Stimulated activated CD8-positive, alpha-beta memory T cell treated with anti-CD3 and anti-CD28 coated beads, Interleukin-15, amount 100 ng/mL, for 1 hour (primary cell): ENCODE measurements around the gene SNAP29.
A peak's percentile ranks its signal among the peaks of the same experiment; 100 is the strongest.
"Not testable (repeated sequence)": the region's sequence is repeated elsewhere in the genome, so short reads cannot be mapped to it uniquely, and the experiment has no call there.

Experiments used
- DNase-seq: peaks from one replicate; pipeline ENCODE4 v3.0.0-alpha.2; 2020; ENCODE audit warnings: low read depth

SNAP29 gene

DNA sequence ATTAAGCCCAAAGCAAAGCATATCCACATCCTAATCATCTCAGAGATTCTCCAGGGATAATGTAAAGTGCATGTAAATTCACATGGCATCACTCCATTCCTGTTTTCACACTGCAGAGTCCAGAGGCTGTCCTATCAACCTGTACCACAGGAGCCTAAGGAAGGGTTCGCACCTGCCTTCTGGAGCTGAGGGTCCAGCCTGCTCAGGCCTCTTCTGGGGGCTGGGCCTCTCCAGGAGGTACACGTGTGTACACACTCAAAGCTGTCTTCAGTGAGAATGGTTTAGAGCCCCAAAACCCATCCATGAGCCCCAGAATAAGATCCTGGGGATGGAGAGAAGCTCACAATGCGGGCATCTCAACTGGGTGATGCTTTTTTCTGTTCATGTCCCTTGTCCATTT is 24.1 kb upstream of the SNAP29 start:
- DNase-seq: no peak

DNA sequence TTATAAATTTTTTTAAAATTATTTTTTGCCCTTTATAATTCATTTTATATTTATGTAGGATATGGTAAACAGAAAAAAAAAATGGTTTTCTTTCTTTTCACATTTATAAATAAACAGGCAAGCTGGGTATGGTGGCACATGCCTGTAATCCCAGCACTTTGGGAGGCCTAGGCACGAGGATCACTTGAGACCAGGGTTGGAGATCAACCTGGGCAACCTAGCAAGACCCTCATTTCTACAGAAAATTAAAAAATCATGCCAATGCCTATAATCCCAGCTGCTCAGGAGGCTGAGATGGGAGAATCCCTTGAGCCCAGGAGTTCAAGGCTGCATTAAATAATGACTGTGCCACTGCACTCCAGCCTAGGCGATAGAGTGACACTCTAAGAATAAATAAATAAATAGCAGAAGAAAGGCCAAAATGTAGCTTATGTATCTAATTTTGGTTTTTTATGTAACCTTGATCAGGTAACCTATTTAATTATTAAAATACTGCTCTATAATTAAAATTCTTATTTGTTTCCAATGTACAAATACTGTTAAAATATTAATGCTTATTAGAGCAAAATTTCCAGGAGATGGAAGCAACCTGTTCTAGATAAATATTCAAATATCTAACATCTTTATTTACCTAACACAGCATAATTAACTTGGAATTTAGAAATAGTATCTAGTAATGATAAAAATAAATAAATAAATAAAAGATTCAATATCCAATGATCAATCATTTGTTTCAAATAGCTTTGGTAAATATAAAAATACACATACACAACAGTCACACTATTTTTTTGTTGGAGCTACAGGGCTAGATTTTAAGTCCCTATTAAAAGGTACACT is 21.6 kb upstream of the SNAP29 start:
- DNase-seq: no peak

DNA sequence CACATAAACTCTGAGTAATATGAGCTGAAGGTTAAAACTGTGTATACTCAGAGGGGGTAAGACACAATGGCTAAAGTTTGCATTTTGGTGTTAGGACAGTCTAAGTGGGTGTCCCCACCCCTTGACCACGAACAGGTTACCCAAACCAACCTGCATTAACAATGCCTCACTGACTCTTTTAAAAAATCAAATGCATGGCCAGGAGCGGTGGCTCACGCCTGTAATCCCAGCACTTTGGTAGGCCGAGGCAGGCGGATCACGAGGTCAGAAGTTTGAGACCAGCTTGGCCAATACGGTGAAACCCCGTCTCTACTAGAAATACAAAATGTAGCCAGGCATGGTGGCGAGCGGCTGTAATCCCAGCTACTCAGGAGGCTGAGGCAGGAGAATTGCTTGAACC is 19.5 kb upstream of the SNAP29 start:
- not testable (repeated sequence) for DNase-seq

DNA sequence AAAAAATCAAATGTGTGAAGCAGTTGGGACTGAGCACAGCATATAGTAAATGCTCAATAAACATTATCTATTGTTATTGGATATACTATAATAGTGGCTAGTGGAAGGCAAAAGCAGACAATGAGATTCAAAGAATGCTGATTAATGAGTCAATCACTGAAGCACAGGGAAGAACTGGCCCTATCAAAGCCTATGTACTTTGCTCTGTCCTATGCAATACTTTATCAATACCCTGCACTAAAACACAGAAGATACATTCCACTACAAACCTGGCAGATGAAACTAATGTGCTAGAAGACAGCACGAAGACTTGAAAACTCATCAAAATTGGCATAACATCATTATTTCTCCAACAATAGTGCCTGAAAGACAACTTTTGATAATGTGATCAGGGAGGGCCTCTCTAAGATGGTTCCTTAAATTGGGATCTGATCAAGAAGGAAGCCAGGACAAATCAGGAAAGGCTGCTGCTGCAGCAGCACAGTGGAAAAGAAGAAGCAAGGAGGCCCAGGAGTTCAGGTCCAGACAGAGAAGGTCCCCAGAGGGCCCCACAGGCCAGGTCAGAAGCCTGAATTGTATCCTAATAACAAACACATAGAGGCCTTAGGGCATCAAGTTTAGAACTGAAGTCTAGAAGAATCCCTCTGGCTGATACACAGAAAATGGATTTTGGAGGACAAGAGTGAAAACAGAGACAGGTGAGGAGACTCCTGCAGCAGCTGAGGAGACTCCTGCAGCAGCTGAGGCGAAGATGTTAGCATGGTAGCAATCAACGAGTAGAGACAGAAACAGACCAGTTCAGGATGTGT is 18.8 kb upstream of the SNAP29 start:
- DNase-seq: no peak

DNA sequence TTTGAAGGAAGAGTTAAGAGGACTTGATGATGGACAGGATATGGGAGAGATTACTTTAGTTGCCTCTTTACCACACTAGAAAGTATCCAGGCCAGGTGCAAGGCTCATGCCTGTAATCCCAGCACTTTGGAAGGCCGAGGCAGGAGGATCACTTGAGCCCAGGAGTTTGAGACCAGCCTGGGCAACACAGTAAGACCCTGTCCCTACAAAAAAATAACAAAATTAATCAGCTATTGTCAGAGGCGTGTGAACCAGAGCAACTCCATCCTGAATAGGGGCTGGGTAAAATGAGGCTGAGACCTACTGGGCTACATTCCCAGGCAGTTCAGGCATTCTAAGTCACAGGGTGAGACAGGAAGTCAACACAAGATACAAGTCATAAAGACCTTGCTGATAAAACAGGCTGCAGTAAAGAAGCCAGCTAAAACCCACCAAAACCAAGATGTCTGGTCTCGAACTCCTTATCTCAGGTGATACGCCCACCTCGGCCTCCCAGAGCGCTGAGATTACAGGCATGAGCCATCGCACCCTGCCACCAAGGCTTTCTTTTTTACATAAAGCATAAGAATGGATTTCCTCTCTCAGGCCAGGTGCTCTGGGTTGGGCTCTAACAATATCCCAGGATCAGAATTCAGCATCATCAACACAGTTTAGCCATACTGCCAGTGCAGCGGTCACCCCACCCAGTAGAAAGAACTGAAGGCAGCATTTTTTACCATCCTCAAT is 18.0 kb upstream of the SNAP29 start:
- DNase-seq: no peak

DNA sequence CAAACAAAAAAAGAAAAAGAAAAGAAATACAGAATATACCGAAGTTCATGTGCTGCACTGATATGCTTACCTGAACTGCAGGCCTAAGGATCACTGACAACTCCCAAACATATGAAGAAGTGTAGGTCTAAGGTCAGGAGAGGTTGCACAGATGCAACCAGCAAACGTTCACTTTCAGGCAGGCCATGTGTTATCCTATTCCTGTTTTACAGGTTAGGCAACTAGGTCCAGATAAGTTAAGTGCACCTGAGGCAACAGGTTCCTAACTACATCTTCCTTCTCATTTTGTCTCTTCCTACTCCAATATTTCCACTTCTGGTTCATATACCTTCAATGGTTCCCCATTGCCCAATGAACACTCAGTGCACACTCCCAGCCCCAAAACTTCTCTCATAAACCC is 15.3 kb upstream of the SNAP29 start:
- DNase-seq: no peak

DNA sequence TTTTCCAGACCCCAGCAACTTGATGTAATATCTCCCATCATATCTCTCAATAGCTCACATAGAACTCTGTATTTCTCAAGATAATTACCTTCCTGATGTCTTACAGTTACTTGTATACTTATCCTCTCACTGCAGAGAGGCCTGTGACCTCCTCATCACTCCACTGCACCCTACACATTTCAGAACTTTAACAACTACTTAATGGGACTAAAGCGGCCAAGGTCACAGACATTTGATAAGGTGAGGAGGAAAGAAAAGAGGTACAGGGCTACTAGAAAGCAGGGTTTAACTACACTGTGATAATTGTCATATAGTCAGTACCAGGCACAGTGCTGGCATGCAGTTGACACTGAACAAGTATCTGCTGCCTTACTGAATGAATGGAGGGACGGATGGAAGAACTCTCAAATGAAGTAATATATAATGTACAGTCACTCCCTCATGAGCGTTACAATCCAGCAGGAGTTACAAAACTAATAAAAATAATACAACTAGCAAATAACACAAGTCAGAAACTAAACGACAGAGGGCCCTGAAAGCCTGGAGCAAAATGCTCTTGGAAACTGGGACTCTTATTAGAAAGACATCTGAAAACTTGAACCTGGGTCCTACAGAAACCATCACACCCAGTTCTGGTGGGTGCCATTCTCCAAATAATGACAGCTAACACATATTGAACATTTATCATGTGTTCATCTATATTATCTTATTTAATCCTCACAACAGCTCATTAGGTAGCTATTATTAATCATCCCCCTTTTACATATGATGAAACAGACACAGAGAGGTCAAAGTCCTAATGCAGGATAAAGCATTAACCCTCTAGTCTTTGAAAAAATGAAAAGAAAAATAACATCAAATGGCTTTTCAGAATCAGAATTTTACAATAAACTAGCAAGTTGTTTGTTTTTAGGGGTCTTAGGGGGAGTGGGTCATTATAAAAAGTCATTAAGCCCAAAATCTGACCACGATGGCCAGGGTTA is 14.5 kb upstream of the SNAP29 start:
- DNase-seq: no peak

DNA sequence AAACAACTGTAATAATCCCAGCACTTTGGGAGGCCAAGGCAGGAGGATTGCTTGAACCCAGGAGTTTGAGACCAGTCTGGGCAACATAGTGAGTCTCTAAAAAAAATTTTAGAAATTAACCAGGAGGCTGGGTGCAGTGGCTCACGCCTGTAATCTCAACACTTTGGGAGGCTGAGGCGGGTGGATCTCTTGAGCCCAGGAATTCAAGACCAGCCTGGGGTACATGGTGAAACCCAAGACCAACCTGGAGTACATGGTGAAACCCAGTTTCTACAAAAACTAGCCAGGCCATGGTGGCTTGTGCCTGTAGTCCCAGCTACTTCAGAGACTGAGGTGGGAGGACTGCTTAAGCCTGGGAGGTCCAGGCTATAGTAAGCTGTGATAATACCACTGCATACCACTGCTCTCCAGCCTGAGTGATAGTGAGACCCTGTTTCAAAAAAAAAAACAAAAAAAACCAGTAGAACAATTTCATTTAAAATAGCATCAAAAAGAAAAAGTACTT is 11.4 kb upstream of the SNAP29 start:
- no peak for DNase-seq

DNA sequence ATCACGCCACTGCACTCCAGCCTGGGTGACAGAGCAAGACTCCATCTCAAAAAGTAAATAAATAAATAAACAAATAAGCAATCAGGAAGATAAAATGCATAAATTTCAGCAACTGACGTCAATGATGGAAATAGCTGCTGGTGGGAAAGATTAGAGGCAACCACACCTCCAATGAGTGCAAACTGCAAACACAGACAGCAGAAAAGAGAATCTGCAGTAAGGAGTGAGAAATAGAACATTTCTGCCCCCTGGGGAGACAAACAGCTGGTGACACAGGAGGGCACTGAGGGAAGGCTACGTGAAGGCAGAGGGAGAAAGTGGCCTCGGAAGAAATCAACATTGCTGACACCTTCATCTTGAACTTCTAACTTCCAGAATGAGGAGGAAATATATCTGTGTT is 6.7 kb upstream of the SNAP29 start:
- no peak for DNase-seq

DNA sequence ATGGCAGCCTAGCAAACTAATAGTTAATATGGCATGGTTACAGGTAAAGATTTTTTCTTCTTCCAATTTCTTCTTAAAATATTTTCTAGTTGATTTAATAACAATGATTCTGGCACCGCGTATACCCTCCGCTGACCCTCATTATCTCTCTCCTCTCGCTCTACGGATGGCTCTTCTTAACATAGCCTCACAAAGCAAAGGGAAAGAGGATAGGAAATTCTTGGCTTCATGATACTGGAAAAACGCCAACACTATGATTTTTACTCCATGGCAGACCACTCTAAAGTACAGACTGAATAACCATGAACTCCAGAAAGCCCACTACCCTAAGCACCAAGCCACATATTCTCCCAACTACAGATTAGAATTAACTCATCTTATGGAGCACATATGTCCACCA is 6.3 kb upstream of the SNAP29 start:
- DNase-seq: no peak

DNA sequence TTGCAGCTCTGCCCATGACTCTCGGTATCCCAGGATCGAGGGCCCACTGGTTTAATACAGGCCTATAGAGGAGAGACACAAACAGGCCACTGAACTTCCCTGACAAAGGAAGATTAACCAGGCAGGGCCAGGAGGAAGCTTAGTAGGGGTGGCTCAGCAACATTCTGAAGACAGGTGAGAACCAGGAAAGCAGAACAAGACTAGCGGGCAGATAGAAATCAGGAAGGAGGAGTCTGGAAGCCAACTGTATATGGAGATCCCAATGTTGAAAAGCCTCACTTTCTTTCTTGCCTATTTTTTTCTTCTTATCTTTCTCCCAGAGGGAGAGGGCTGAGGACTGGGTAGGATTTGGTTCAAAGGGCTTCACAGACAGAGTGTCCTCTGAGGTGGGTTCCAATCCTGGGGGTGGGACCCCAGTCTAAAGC is 5.6 kb upstream of the SNAP29 start:
- DNase-seq: no peak

DNA sequence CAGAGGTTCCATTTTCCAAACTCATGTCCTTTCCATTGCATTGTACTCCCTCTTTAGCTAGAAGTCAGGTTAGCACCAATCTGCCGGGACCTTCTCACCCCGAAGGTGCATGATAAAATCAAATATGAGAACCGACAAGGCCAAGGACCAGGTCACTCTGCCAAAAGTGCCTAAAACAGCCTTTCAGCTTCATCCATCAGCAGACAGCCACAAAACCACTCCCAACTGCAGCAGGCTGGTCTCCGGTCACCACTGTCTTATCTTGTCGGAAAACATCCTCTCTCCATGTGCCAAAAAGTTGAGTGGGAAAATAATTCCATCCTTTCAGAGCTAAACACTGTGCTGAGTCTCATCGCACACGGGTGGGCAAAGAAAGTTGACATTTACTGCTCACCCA is 1.6 kb upstream of the SNAP29 start:
- no peak for DNase-seq

DNA sequence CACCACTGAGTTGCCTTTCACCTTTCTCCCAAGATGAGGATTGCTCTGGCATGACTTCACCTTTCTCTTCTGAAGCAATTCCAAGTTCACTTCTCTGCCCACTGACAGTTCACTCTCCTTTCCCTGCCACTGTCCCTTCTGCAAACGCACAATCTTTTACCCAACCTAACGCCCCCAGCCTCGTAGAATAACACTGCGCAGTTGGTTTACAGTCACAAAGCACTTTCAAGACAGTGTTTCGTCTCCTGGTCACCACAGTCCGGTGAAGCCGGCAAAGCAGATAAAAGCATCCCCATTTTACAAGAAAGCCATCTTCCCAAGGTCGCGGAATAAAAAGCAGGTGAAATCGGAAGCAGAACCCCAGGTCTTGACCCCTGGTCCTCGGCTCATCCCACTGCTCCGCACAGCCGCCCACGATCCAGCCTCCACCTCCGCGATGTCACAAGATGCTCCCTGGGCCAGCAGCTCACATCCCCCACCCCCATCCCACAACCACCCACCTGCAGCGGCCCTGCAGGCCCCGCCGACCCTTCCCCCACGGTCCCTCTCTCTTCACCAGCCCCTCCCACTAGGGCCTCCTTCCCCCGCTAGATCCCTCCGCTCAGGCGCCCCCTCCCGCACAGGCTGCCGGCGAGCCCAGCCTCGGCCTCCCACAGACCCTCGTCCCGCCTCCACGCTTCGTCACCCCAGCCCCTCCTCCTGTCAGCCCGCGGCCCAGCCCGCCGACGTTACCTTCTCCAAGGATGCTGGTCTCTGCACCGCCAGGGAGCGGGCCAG is 781 bp upstream of the SNAP29 start:
- peak; percentile 62 for DNase-seq

DNA sequence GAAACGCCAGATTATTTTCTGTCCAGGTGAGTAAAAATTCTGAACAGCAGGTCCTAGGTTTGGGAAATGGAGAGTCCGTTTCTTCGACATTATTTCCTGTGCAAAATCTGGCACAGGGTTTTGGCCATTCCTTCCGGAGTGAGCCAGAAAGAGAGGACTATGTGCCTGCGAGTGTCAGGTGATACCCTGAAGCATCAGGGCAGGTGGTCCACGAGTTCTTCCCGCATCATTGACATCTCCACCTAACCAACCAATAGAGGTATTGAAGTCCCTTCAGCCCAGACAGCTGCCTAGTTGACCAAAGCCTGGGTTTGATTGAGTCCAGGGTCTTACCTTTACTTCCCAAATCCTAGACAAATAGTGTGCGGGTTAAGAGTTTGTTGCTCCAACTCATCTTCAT is 808 bp downstream of the SNAP29 start:
- DNase-seq: no peak

DNA sequence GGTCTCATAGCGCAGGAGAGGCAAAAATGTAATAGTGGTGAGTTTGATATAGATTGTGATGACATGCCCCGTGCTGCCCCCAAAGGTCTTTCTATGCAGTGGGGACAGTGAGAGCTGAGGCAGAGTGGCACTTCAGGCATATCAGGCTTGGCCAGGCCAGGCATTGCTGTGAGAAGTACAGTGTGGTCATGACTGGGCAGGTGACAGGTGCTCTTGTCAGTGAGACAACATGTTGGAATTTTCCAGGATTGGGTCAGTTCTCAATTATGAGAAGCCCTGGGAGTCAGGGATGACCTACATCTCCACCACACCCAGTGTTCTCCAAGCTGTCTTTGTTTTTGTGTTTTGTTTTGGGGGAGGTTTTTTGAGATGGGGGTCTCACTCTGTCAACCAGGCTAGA is 3.7 kb downstream of the SNAP29 start:
- DNase-seq: no peak

DNA sequence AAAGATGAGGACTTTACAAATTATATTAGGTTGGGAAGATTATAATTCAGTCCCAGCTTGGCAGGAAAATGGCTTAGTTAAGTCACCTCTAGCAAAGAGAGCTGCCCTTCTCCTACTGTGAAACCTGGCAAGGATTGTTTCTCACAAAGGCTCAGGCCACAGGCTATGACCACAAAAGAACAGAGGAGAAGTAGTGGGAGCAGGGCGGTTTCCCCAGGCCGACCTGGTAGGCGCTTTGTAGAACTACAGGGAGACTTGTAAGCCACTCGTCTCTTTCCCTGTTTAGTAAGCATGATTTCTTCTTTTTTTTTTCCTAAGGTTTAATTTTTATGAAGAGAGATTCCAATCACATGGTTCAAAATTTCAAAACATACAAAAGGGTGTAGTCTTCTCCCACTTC is 4.6 kb downstream of the SNAP29 start:
- no peak for DNase-seq

DNA sequence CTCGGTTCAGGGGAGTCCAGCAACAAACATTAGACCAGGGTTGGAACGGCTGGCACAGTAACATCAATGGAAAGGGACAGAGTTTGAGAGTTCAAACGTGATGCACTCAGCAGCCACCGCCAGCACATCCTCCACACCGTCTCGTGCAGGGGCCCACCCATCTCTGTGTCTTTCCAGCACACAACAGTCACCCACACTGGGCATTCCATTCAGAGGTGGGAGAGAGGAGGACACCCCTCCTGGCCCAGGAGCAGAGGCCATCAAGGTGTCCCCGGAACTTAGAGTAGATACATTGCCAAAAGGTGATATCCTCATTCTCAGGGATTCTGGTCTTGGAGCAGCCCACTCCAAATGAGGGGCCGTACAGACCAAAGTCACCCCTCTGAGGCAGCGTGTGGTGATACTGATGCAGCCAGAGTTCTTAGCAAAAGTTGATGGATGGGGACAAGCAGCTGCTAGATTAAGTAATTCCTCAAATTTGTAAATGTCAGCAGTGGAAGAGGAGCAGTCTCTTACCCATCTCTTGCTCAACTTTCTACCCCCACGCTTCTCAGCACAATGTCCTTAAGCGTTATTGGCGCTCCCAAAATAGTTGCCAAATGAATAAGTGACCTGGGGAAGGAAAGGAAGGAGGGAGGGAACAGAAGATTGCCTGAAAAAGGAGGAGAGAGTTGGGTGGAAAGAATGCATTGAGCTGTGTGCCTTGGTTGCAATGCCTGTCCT is 5.5 kb downstream of the SNAP29 start:
- DNase-seq: no peak

DNA sequence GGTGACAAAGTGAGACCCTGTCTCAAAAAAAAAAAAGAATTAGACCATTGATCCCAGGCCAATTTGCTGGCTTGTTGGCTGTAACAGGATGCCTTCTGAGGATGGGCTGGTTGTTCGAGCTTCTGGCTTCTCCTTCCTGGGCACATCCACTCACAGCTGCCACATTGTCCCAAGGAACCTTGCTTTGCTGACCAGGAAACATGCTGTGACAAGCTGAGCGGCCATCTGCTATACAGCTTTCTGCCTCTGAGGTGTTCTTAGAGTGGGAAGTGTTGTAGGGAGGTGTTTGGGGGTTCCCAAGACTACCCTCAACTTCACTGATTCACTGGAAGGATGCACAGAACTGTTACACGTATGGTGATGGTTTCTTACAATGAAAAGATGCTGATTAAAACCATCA is 6.5 kb downstream of the SNAP29 start:
- no peak for DNase-seq

DNA sequence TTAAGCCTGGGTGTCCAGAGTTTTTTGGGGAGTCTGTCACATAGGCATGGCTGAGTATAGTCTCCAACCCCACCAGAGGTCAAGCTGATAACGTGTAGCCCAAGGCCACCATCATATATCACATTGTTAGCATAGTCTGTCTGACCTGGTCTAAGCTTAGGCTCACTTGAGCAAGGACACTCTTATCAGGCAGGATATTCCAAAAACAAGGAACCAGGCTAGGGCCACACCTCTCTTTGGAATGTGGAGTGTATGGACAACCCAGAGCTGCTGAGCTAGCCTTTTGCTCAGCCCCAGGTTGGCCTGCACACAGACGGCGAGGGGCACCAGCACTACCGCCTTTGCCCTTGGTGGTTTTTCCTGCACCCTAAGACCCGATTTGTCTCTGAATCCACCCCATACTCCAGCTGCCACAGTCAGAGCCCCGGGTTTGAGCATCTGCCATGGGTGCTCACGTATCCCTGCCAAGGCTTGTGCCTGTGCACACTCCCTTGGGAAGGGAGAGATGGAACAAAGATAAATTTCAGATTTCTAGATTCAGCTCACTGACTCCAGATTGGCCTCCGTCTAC is 7.2 kb downstream of the SNAP29 start:
- no peak for DNase-seq

DNA sequence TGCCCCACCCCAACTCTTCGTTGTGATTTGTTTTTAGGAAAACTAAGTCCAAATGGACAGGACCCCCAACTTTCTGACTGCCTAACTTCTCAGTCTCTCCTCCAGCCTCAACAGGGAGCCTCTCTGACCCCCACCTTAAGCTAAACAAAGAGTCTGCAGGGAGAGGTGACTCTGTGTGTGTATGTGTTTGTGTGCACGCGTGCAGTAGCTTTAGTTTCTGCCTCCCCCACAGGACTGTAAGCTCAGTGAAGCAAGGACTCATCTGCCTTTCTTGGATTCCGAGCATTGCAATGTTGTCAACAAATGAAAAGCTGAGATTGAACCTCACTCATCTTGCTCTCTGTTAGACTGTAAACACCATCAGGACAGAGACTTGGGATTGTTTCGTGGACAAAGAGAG is 7.9 kb downstream of the SNAP29 start:
- DNase-seq: no peak
